ENCODE results near the gene LGR5. TPM values are rescaled to one million over a fixed set of nuclear protein-coding genes. Genes with fewer than 3 reads are reported as not detected.

LGR5 gene
- total and polyA plus RNA-seq, 2 donors (not counting 3 experiments of a cell fraction or from before 2014, with no cell fraction given) = not detected

GRCh38 chr12:71400481-71400880, 39.1 kb upstream of the LGR5 start:
- intact Hi-C loops (cut with micrococcal nuclease) = no loop called here
- Histone ChIP-seq H3K4me3 (replicated peaks in 1 of 3; ENCODE audit: insufficient read depth in 1 of 3, low read depth in 1 of 3, low read length in 3 of 3) (no peak overlapping the region), H3K36me3 (ENCODE audit: control insufficient read depth in 2 of 2, extremely low read depth in 1 of 2, insufficient read depth in 2 of 2, low read length in 2 of 2) (no peaks in the 10 kb centered on the region), H3K9me1 (replicated peaks; ENCODE audit: control insufficient read depth, extremely low read depth, insufficient read depth, low read length) (no peaks in the 10 kb centered on the region), H3K4me2 (ENCODE audit: insufficient read depth, low read length) (no peak overlapping the region), H3K9ac (replicated peaks; ENCODE audit: extremely low read depth, insufficient read depth, low read length) (no peak overlapping the region), H3K27ac (ENCODE audit: insufficient read depth, low read depth, low read length) (no peak overlapping the region), H2AFZ (ENCODE audit: low read depth, low read length) (no peak overlapping the region), H3K27me3 (ENCODE audit: control insufficient read depth in 2 of 2, insufficient read depth in 2 of 2, low read length in 2 of 2) (peaks cover 0 to 3% of the 10 kb centered on the region in 2 experiments), H3K4me1 (ENCODE audit: control insufficient read depth, extremely low read depth, insufficient read depth, low read length) (no peaks in the 10 kb centered on the region), H3K79me2 (ENCODE audit: control insufficient read depth, insufficient read depth, low read length) (no peaks in the 10 kb centered on the region), H4K20me1 (replicated peaks; ENCODE audit: control insufficient read depth, extremely low read depth, insufficient read depth, low read length) (no peaks in the 10 kb centered on the region), H3K9me3 (replicated peaks; ENCODE audit: control insufficient read depth, insufficient read depth, low read length) (no peaks in the 10 kb centered on the region)
- POLR2A ChIA-PET = no interaction called here
- BruUV-seq (replicated peaks) = no TSS peak
- TF ChIP-seq JUN (IDR thresholded peaks at IDR 0.05; ENCODE audit: borderline replicate concordance, insufficient read depth, insufficient read length, low read depth) (no peak), EZH2 (IDR thresholded peaks at IDR 0.05; ENCODE audit: borderline replicate concordance, low read depth, low read length, severe bottlenecking) (no peak), CTCF (IDR thresholded peaks at IDR 0.05; ENCODE audit: extremely low read depth in 1 of 2, insufficient read depth in 1 of 2, low read depth in 1 of 2, low read length in 2 of 2) (no peak), GATA2 (IDR thresholded peaks at IDR 0.05; ENCODE audit: insufficient read depth, insufficient read length, low read depth, low read length) (no peak), POLR2A (IDR thresholded peaks at IDR 0.05; ENCODE audit: low read depth, low read length) (no peak), POLR2AphosphoS5 (IDR thresholded peaks at IDR 0.05; ENCODE audit: insufficient read depth, low read depth, low read length) (no peak), FOS (IDR thresholded peaks at IDR 0.05; ENCODE audit: borderline replicate concordance, insufficient read depth, low read length) (no peak), MAX (IDR thresholded peaks at IDR 0.05; ENCODE audit: insufficient read depth, insufficient read length) (no peak), MYC (IDR thresholded peaks at IDR 0.05; ENCODE audit: low read depth, low read length) (no peak)
- no peak for FAIRE-seq
- CTCF ChIA-PET = interaction anchor here (1.1 to 4.1 kb wide), 2 partner anchors 8 to 14 kb away, joined by 4 to 31 read pairs; no protein-coding TSS in a partner anchor
- dilution Hi-C loops (cut with MboI; ENCODE audit: extremely low pct_ligation_motif_present, low sequenced_read_pairs) = no loop called here
- peak; percentile 68 for DNase-seq (ENCODE audit: low read depth, low spot score)

All from endothelial cell of umbilical vein (primary cell).